ENCODE measurements around the gene TMEM266.
"Not testable (repeated sequence)": the region's sequence is repeated elsewhere in the genome, so short reads cannot be mapped to it uniquely, and the experiment has no call there.

Gene TMEM266

GRCh38 chr15:76059320-76060117 lies at the start of gene TMEM266:
Gene TMEM266 (plus strand): TSS chr15:76059985. CDS start chr15:76134264, 74,279 bp downstream.
- peak; percentile 51 for DNase-seq (ENCODE audit: low spot score)

- DNase-seq (ENCODE audit: low spot score): no peak
These were observed 49.2 kb upstream of the TMEM266 start for GRCh38 chr15:76010613-76011012.

- DNase-seq (ENCODE audit: low spot score): peak; percentile 37
These were observed 47.9 kb upstream of the TMEM266 start, which contains the start of gene NRG4 for GRCh38 chr15:76011627-76012551. Gene NRG4 (minus strand): TSS chr15:76012424. CDS start chr15:76011230, 1,194 bp downstream.

- DNase-seq (ENCODE audit: low spot score): not testable (repeated sequence)
These were observed 46.3 kb upstream of the TMEM266 start for GRCh38 chr15:76013470-76013869.

- no peak for DNase-seq (ENCODE audit: low spot score)
These were observed 35.6 kb upstream of the TMEM266 start for GRCh38 chr15:76024021-76024768.

- DNase-seq (ENCODE audit: low spot score): no peak
These were observed 27.7 kb upstream of the TMEM266 start for GRCh38 chr15:76032046-76032445.

GRCh38 chr15:76033438-76033837 lies 26.3 kb upstream of the TMEM266 start:
- no peak for DNase-seq (ENCODE audit: low spot score)

- DNase-seq (ENCODE audit: low spot score): no peak
These were observed 25.7 kb upstream of the TMEM266 start for GRCh38 chr15:76034111-76034510.

- no peak for DNase-seq (ENCODE audit: low spot score)
These were observed 24.2 kb upstream of the TMEM266 start for GRCh38 chr15:76035593-76035992.

- no peak for DNase-seq (ENCODE audit: low spot score)
These were observed 21.3 kb upstream of the TMEM266 start for GRCh38 chr15:76038512-76038911.

GRCh38 chr15:76054201-76054600 lies 5.6 kb upstream of the TMEM266 start:
- DNase-seq (ENCODE audit: low spot score): not testable (repeated sequence)

- peak; percentile 20 for DNase-seq (ENCODE audit: low spot score)
These were observed 2.9 kb upstream of the TMEM266 start for GRCh38 chr15:76056931-76057330.

GRCh38 chr15:76057332-76058000 lies 2.3 kb upstream of the TMEM266 start:
- peak; percentile 59 for DNase-seq (ENCODE audit: low spot score)

- DNase-seq (ENCODE audit: low spot score): no peak
These were observed 968 bp upstream of the TMEM266 start for GRCh38 chr15:76058714-76059319.

- no peak for DNase-seq (ENCODE audit: low spot score)
These were observed 569 bp downstream of the TMEM266 start for GRCh38 chr15:76060118-76060989.

- no peak for DNase-seq (ENCODE audit: low spot score)
These were observed 1.9 kb downstream of the TMEM266 start for GRCh38 chr15:76061700-76062099.

GRCh38 chr15:76062286-76062685 lies 2.5 kb downstream of the TMEM266 start:
- no peak for DNase-seq (ENCODE audit: low spot score)

- no peak for DNase-seq (ENCODE audit: low spot score)
These were observed 4.6 kb downstream of the TMEM266 start for GRCh38 chr15:76064375-76064774.

GRCh38 chr15:76065245-76065644 lies 5.5 kb downstream of the TMEM266 start:
- DNase-seq (ENCODE audit: low spot score): no peak

GRCh38 chr15:76065793-76066192 lies 6.0 kb downstream of the TMEM266 start:
- no peak for DNase-seq (ENCODE audit: low spot score)
